Ishikawa (cell line): ENCODE results near the gene TMBIM4.

Experiments used
- CEBPB ChIP-seq: IDR thresholded peaks from 2 replicates; pipeline ENCODE4 v1.6.1; 2012
- CREB1 ChIP-seq: IDR thresholded peaks from 2 replicates; pipeline ENCODE4 v1.6.1; 2012; ENCODE audit warnings: low read depth
- EGR1 ChIP-seq: IDR thresholded peaks from 2 replicates; pipeline ENCODE4 v1.6.1; 2012
- EP300 ChIP-seq: IDR thresholded peaks from 2 replicates; pipeline ENCODE4 v1.6.1; 2012; ENCODE audit warnings: borderline replicate concordance
- FOXM1 ChIP-seq: IDR thresholded peaks from 2 replicates; pipeline ENCODE4 v1.6.1; 2012; ENCODE audit warnings: low read depth, borderline replicate concordance
- NFIC ChIP-seq: IDR thresholded peaks from 2 replicates; pipeline ENCODE4 v1.6.1; 2012
- RAD21 ChIP-seq: IDR thresholded peaks from 2 replicates; pipeline ENCODE4 v1.6.1; 2012; ENCODE audit warnings: low read depth
- TAF1 ChIP-seq: IDR thresholded peaks from 2 replicates; pipeline ENCODE4 v1.6.1; 2012; ENCODE audit warnings: low read depth, mild to moderate bottlenecking
- TCF12 ChIP-seq: IDR thresholded peaks from 2 replicates; pipeline ENCODE4 v1.6.1; 2012; ENCODE audit warnings: low read depth
- TEAD4 ChIP-seq: IDR thresholded peaks from 2 replicates; pipeline ENCODE4 v1.6.1; 2012
- YY1 ChIP-seq: IDR thresholded peaks from 2 replicates; pipeline ENCODE4 v1.6.1; 2012; ENCODE audit warnings: low read depth
- ZBTB7A ChIP-seq: IDR thresholded peaks from 2 replicates; pipeline ENCODE4 v1.6.1; 2012; ENCODE audit warnings: low read depth
- TF ChIP-seq, protein P1 (sequence below): IDR thresholded peaks from 2 replicates; pipeline ENCODE4 v1.6.1; 2012
- TF ChIP-seq, protein P2 (sequence below): IDR thresholded peaks from 2 replicates; pipeline ENCODE4 v1.6.1; 2012
- TF ChIP-seq, protein P3 (sequence below): IDR thresholded peaks from 2 replicates; pipeline ENCODE4 v1.6.1; 2012; ENCODE audit warnings: low read depth, mild to moderate bottlenecking

Gene TMBIM4

DNA sequence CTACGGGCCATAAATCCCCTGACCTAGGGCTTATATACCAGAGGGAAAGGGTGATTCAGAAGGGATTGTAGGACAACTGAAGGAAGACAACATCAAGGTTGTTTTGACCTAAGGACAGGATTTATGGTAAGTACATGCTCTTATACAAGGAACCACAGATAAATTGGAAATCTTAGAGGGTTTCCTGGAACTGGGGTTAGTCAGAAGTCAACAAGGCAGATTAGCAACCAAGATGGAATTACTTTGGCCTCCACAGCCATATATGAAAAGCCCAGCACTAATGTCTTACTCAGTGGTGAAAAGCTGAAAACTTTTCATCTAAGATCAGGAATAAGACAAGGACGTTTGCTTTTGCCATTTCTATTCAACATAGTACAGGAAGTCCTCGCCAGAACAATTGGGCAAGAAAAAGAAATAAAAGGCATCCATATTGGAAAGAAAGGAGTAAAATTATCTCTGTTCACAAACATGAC lies 5.4 kb downstream of the TMBIM4 start:
- TF ChIP-seq TCF12 (no peak), RAD21 (no peak), TAF1 (no peak), EP300 (no peak), ZBTB7A (no peak), CEBPB (no peak), CREB1 (no peak), FOXM1 (no peak), TEAD4 (no peak)
- TF ChIP-seq, protein P1, sequence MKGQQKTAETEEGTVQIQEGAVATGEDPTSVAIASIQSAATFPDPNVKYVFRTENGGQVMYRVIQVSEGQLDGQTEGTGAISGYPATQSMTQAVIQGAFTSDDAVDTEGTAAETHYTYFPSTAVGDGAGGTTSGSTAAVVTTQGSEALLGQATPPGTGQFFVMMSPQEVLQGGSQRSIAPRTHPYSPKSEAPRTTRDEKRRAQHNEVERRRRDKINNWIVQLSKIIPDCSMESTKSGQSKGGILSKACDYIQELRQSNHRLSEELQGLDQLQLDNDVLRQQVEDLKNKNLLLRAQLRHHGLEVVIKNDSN, result no peak
- TF ChIP-seq, protein P2, sequence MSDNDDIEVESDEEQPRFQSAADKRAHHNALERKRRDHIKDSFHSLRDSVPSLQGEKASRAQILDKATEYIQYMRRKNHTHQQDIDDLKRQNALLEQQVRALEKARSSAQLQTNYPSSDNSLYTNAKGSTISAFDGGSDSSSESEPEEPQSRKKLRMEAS, result no peak

DNA sequence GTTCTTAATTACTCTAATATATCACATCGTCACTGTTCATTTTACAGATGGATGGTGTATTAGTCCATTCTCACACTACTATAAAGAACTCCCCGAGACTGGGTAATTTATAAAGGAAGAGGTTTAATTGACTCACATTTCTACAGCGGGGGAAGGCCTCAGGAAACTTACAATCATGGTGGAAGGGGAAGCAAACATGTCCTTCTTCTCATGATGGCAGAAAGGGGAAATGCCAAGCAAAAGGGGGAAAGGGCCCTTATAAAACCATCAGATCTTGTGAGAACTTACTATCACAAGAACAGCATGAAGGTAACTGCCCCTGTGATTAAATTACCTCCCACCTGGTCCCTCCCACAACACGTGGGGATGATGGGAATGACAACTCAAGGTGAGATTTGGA lies 6.5 kb downstream of the TMBIM4 start:
- no peak for TF ChIP-seq EP300

DNA sequence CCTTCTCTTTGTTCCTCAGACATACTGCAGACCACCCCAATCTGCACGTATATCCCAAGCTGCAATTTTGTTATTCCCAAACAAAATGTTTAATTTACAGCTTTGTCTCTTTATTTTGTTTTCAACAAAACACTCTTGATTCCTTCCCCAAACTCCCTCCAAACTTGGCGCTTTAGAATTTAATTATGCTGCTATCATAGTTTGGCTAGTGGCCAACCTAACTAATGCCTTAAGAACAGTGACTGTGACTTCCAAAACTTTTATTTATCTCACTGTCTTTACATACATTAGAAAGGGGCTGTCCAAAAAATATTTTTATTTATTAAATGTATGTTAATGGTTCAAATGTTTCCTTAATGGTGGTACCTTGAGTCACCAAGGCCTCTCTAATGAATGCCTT lies 7.1 kb downstream of the TMBIM4 start:
- no peak for TF ChIP-seq TCF12
- no peak for TF ChIP-seq EP300
- TF ChIP-seq TAF1, result no peak
- no peak for TF ChIP-seq RAD21
- TF ChIP-seq, protein P3, sequence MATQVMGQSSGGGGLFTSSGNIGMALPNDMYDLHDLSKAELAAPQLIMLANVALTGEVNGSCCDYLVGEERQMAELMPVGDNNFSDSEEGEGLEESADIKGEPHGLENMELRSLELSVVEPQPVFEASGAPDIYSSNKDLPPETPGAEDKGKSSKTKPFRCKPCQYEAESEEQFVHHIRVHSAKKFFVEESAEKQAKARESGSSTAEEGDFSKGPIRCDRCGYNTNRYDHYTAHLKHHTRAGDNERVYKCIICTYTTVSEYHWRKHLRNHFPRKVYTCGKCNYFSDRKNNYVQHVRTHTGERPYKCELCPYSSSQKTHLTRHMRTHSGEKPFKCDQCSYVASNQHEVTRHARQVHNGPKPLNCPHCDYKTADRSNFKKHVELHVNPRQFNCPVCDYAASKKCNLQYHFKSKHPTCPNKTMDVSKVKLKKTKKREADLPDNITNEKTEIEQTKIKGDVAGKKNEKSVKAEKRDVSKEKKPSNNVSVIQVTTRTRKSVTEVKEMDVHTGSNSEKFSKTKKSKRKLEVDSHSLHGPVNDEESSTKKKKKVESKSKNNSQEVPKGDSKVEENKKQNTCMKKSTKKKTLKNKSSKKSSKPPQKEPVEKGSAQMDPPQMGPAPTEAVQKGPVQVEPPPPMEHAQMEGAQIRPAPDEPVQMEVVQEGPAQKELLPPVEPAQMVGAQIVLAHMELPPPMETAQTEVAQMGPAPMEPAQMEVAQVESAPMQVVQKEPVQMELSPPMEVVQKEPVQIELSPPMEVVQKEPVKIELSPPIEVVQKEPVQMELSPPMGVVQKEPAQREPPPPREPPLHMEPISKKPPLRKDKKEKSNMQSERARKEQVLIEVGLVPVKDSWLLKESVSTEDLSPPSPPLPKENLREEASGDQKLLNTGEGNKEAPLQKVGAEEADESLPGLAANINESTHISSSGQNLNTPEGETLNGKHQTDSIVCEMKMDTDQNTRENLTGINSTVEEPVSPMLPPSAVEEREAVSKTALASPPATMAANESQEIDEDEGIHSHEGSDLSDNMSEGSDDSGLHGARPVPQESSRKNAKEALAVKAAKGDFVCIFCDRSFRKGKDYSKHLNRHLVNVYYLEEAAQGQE, result no peak
- TF ChIP-seq ZBTB7A, result no peak
- no peak for TF ChIP-seq YY1
- TF ChIP-seq, protein P2, result no peak
- no peak for TF ChIP-seq EGR1
- TF ChIP-seq CEBPB, result no peak
- no peak for TF ChIP-seq FOXM1
- TF ChIP-seq, protein P1, result no peak
- TF ChIP-seq NFIC, result no peak
- TF ChIP-seq CREB1, result no peak
- no peak for TF ChIP-seq TEAD4

DNA sequence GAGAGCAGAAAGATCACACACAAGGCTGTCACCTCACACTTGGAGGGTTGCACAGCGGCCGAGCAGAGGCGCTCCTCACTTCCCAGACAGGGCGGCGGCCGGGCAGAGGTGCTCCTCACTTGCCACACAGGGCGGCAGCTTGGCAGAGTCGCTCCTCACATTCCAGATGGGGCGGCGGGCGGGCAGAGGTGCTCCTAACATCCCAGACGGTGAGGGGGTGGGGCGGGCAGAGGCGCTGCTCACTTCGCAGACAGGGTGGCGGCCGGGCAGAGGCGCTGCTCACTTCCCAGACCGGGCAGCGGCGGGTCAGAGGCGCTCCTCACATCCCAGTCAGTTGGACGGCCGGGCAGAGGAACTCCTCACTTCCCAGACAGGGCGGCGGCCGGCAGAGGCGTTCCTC lies 9.1 kb downstream of the TMBIM4 start:
- TF ChIP-seq EP300, result no peak
- TF ChIP-seq, protein P1, result no peak
- TF ChIP-seq EGR1, result no peak
- TF ChIP-seq CREB1, result no peak
- no peak for TF ChIP-seq RAD21
- TF ChIP-seq, protein P2, result no peak
- TF ChIP-seq, protein P3, result no peak
- no peak for TF ChIP-seq YY1
- TF ChIP-seq ZBTB7A, result no peak
- no peak for TF ChIP-seq FOXM1
- TF ChIP-seq NFIC, result no peak
- TF ChIP-seq TEAD4, result no peak
- no peak for TF ChIP-seq TCF12
- TF ChIP-seq CEBPB, result no peak

DNA sequence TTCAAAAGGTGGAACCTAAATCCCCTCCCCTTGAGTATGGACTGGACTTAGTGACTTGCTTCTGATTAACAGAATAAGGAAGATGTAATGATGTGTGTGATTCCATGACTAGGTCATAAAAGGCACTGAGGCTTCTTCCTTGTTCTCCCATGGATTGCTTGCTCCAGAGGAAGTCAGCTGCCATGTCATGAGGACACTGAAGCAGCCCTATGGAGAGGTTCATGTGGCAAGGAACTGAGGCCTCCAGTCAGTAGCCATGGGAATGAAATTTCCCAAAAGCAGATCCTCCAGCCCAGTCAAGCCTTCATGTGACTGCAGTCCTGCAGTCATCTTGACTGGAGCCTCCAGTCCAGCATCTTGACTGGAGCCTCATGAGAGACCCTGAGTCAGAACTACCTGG lies 10.7 kb downstream of the TMBIM4 start:
- TF ChIP-seq NFIC (no peak), TCF12 (no peak)

DNA sequence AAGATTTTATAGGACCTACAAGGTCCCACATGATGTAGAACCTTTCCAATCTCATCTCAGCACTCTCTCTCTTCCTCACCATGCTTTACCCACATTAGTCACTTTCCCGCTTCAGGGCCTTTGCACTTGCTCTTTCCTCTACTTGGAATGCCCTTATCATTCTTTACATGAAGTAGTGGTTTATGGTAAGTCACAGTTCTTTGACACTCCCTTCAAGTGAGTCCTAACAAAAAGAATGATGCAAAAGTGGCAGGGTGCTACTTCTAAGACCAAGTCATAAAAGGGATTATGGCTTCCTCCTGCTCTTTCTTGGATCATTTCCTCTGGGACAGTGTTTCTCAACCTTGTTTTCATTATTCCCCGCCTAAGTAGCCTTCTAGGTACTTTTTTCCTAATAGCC lies 13.1 kb downstream of the TMBIM4 start:
- TF ChIP-seq ZBTB7A (no peak), EP300 (no peak), EGR1 (no peak)
- TF ChIP-seq, protein P1, result no peak
